IPS-NIHi7 (cell line): ENCODE results near the gene SLC35E2B.

ENCODE experiments used
- DNase-seq: peaks from one replicate; pipeline ENCODE4 v3.0.0; 2012; ENCODE audit warnings: mixed read lengths; ENCODE audit errors: extremely low spot score

SLC35E2B gene

GRCh38 chr1:1612104-1612400 is 80.5 kb downstream of the SLC35E2B start:
- no peak for DNase-seq

DNA sequence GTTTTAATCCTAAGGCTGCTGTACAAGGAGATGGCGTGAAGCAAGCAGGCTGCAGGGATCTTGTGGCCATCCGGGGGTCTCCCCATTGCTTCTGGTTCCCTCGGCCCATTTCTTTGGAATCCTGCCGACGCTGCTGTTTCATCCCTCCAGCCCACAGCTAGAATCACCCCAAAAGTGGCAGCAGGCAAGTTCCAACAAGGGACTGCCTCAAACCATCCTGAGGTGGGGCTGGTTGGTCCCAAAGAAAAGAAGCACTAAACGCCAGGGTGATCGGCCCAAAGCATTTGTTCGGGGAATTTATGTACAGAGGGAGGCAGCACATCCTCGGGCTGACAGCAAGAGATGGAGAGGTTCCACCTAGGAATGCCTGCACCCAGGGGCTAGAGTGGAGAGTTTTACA is 81.8 kb downstream of the SLC35E2B start:
- no peak for DNase-seq

DNA sequence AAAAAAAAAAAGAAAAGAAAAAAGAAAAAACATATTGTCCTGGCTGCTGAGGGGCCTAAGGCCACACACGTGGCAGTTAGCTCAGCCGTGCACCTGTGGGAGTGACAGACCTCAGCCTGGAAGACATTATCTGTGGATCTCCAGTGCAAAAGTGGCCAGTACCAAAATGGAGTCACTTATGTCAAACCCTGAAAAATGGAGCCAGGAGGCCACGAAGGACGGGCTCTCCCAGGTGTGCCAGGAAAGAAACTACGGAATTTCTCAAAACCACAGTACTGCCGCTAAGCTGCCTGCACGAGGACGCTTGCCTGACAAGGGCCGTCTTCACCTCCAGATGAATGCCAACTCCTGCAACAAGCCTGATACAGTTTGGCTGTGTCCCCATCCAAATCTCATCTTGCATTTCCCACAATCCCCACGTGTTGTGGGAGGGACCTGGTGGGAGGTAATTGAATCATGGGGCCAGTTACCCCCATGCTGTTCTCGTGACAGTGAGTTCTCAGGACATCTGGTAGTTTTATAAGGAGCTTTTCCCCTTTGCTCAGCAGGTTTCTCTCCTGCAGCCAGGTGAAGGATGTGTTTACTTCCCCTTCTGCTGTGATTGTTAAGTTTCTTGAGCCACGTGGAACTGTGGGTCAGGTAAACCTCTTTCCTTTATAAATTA is 82.6 kb downstream of the SLC35E2B start:
- DNase-seq: no peak
